ENCODE results near the gene PCDHGA8. TPM values are rescaled to one million over a fixed set of nuclear protein-coding genes. Genes with fewer than 3 reads are reported as not detected.
"Not testable (repeated sequence)": the region's sequence is repeated elsewhere in the genome, so short reads cannot be mapped to it uniquely, and the experiment has no call there.

The PCDHGA8 gene
- total RNA-seq, 1 experiment from 2014 or later: 0.18 TPM

GRCh38 chr5:141397756-141398551 lies 5.5 kb downstream of the PCDHGA8 start, which contains the start of gene PCDHGB5:
Gene PCDHGB5, plus strand, starts transcription at chr5:141397947. Its CDS starts 181 bp downstream, at chr5:141398128.
- H3K27ac ChIP-seq (ENCODE audit: low read length); in situ Hi-C loops (cut with HindIII; ENCODE audit: low pct_unique_long_range_greater_than_20kb, low sequenced_read_pairs); H3K4me1 ChIP-seq (ENCODE audit: control insufficient read depth, insufficient read depth, low read length); BruUV-seq (replicated peaks); H3K4me3 ChIP-seq (ENCODE audit: low read depth in 2 of 2, low read length in 2 of 2); ATAC-seq; POLR2A ChIA-PET; H3K27me3 ChIP-seq (ENCODE audit: control insufficient read depth, insufficient read depth, low read length); H3K36me3 ChIP-seq (ENCODE audit: control insufficient read depth, insufficient read depth, low read length); intact Hi-C loops (cut with micrococcal nuclease; ENCODE audit: unreplicated experiment); CTCF ChIA-PET; DNase-seq (ENCODE audit: low read depth, low spot score); H3K9me3 ChIP-seq (ENCODE audit: control insufficient read depth, insufficient read depth, low read depth, low read length): not testable (repeated sequence)
- TF ChIP-seq, protein P1, sequence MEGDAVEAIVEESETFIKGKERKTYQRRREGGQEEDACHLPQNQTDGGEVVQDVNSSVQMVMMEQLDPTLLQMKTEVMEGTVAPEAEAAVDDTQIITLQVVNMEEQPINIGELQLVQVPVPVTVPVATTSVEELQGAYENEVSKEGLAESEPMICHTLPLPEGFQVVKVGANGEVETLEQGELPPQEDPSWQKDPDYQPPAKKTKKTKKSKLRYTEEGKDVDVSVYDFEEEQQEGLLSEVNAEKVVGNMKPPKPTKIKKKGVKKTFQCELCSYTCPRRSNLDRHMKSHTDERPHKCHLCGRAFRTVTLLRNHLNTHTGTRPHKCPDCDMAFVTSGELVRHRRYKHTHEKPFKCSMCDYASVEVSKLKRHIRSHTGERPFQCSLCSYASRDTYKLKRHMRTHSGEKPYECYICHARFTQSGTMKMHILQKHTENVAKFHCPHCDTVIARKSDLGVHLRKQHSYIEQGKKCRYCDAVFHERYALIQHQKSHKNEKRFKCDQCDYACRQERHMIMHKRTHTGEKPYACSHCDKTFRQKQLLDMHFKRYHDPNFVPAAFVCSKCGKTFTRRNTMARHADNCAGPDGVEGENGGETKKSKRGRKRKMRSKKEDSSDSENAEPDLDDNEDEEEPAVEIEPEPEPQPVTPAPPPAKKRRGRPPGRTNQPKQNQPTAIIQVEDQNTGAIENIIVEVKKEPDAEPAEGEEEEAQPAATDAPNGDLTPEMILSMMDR (IDR thresholded peaks at IDR 0.05): peak; percentile 32

DNA sequence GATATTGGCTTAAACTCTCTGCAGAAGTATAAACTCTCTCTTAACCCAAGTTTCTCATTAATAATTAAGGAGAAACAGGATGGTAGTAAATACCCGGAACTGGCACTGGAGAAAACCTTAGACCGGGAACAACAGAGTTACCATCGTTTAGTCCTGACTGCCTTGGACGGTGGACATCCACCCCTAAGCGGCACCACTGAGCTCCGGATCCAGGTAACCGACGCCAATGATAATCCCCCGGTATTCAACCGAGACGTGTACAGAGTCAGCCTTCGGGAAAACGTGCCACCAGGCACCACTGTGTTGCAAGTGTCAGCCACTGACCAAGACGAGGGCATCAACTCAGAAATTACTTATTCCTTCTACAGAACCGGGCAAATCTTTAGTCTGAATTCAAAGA lies 6.2 kb downstream of the PCDHGA8 start:
- no peaks in the 10 kb centered on the region; the same call in 1 of the 2 replicates for H3K27me3 ChIP-seq (ENCODE audit: control insufficient read depth, insufficient read depth, low read length)
- H3K4me3 ChIP-seq (ENCODE audit: low read depth in 2 of 2, low read length in 2 of 2): no peak overlapping the region
- intact Hi-C loops (cut with micrococcal nuclease; ENCODE audit: unreplicated experiment) (no loop called here), in situ Hi-C loops (cut with HindIII; ENCODE audit: low pct_unique_long_range_greater_than_20kb, low sequenced_read_pairs) (no loop called here)
- POLR2A ChIA-PET: no interaction called here
- H3K36me3 ChIP-seq (ENCODE audit: control insufficient read depth, insufficient read depth, low read length): no peaks in the 10 kb centered on the region
- H3K9me3 ChIP-seq (ENCODE audit: control insufficient read depth, insufficient read depth, low read depth, low read length): no peaks in the 10 kb centered on the region
- TF ChIP-seq POLR2AphosphoS5 (IDR thresholded peaks at IDR 0.05; ENCODE audit: low read depth, low read length) (no peak), TCF7L2 (IDR thresholded peaks at IDR 0.05; ENCODE audit: low read depth, low read length) (no peak), SIN3A (IDR thresholded peaks at IDR 0.05; ENCODE audit: borderline replicate concordance, insufficient read depth, low read depth, low read length) (no peak)
- TF ChIP-seq, protein P2, sequence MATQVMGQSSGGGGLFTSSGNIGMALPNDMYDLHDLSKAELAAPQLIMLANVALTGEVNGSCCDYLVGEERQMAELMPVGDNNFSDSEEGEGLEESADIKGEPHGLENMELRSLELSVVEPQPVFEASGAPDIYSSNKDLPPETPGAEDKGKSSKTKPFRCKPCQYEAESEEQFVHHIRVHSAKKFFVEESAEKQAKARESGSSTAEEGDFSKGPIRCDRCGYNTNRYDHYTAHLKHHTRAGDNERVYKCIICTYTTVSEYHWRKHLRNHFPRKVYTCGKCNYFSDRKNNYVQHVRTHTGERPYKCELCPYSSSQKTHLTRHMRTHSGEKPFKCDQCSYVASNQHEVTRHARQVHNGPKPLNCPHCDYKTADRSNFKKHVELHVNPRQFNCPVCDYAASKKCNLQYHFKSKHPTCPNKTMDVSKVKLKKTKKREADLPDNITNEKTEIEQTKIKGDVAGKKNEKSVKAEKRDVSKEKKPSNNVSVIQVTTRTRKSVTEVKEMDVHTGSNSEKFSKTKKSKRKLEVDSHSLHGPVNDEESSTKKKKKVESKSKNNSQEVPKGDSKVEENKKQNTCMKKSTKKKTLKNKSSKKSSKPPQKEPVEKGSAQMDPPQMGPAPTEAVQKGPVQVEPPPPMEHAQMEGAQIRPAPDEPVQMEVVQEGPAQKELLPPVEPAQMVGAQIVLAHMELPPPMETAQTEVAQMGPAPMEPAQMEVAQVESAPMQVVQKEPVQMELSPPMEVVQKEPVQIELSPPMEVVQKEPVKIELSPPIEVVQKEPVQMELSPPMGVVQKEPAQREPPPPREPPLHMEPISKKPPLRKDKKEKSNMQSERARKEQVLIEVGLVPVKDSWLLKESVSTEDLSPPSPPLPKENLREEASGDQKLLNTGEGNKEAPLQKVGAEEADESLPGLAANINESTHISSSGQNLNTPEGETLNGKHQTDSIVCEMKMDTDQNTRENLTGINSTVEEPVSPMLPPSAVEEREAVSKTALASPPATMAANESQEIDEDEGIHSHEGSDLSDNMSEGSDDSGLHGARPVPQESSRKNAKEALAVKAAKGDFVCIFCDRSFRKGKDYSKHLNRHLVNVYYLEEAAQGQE (IDR thresholded peaks at IDR 0.05; ENCODE audit: insufficient read depth in 1 of 2, low read depth in 2 of 2, low read length in 1 of 2): no peak
- TF ChIP-seq, protein P1 (IDR thresholded peaks at IDR 0.05): no peak
- no peaks in the 10 kb centered on the region for H3K4me1 ChIP-seq (ENCODE audit: control insufficient read depth, insufficient read depth, low read length)
- no peak for DNase-seq (ENCODE audit: low read depth, low spot score)
- CTCF ChIA-PET: no interaction called here
- ATAC-seq: no peak
- no TSS peak for BruUV-seq (replicated peaks)
- H3K27ac ChIP-seq (ENCODE audit: low read length): no peak overlapping the region

All from Panc1 (cell line).